GM18861 (cell line): Measurements from ENCODE around the gene EXOSC6.
"Not testable (repeated sequence)": the region's sequence is repeated elsewhere in the genome, so short reads cannot be mapped to it uniquely, and the experiment has no call there.

Experiments used
- ATAC-seq: cut with Tn5 transposase; IDR thresholded peaks from one replicate; pipeline ENCODE4 v1.9.1; 2021; ENCODE audit not compliant: unreplicated experiment

The EXOSC6 gene

GRCh38 chr16:70200063-70200462 is 51.7 kb downstream of the EXOSC6 start:
- not testable (repeated sequence) for ATAC-seq

- not testable (repeated sequence) for ATAC-seq
These were observed 52.6 kb downstream of the EXOSC6 start for GRCh38 chr16:70199170-70199569.

- ATAC-seq: not testable (repeated sequence)
These were observed 53.1 kb downstream of the EXOSC6 start for GRCh38 chr16:70198666-70199065.

- not testable (repeated sequence) for ATAC-seq
These were observed 53.5 kb downstream of the EXOSC6 start for GRCh38 chr16:70198230-70198629.

- ATAC-seq: not testable (repeated sequence)
These were observed 54.1 kb downstream of the EXOSC6 start for GRCh38 chr16:70197611-70198010.
